Calu3 (cell line): ENCODE data around the gene IGSF6. TPM values are rescaled to one million over a fixed set of nuclear protein-coding genes. Genes with fewer than 3 reads are reported as not detected.

Experiments
- BruUV-seq: library from RNA; stranded (reverse); fragments of 400-500 nt; replicated peaks from 2 replicates; lab custom pipeline; 2021; lab: Mats Ljungman, UMichigan
- CTCF ChIA-PET: fragments of 300-600 bp; sonication (Branson Sonifier 250); formaldehyde crosslinking; loops from one replicate; lab custom pipeline; 2022; ENCODE audit warnings: antibody characterized with exemption; lab: Charles Lee
- DNase-seq: peaks from one replicate; pipeline ENCODE4 v3.0.0; 2022
- H3K27ac Mint-ChIP-seq: one replicate; pipeline ENCODE4 v1.8.0; 2022; ENCODE audit warnings: mixed read lengths; ENCODE audit not compliant: unreplicated experiment
- H3K27me3 Mint-ChIP-seq: one replicate; pipeline ENCODE4 v1.8.0; 2022; ENCODE audit warnings: mixed read lengths; ENCODE audit not compliant: unreplicated experiment
- H3K36me3 Mint-ChIP-seq: one replicate; pipeline ENCODE4 v1.8.0; 2022; ENCODE audit warnings: mild to moderate bottlenecking, moderate library complexity, mixed read lengths; ENCODE audit not compliant: insufficient read depth, unreplicated experiment
- H3K4me1 Mint-ChIP-seq: one replicate; pipeline ENCODE4 v1.8.0; 2022; ENCODE audit warnings: mild to moderate bottlenecking, low read depth, mixed read lengths; ENCODE audit not compliant: unreplicated experiment
- H3K4me3 Mint-ChIP-seq: one replicate; pipeline ENCODE4 v1.8.0; 2022; ENCODE audit warnings: mild to moderate bottlenecking, low read depth, moderate library complexity, mixed read lengths; ENCODE audit not compliant: unreplicated experiment
- H3K9me3 Mint-ChIP-seq: one replicate; pipeline ENCODE4 v1.8.0; 2022; ENCODE audit warnings: low read depth, mixed read lengths; ENCODE audit not compliant: unreplicated experiment
- CTCF ChIP-seq: fragments of 200-600 bp; IDR thresholded peaks from one replicate; pipeline ENCODE4 v1.8.0; 2022; ENCODE audit warnings: antibody characterized with exemption; ENCODE audit not compliant: unreplicated experiment
- intact Hi-C: fragments of 100-400 bp; cut with micrococcal nuclease; formaldehyde crosslinking; loops from one replicate; pipeline ENCODE4 v1.10.0; 2022; ENCODE audit not compliant: unreplicated experiment
- total RNA-seq: library from RNA; stranded (reverse); gene quantifications from 2 replicates; pipeline ENCODE4 v1.2.3, GENCODE V29; 2022

IGSF6 gene
- total RNA-seq, 1 experiment from 2014 or later: not detected

DNA sequence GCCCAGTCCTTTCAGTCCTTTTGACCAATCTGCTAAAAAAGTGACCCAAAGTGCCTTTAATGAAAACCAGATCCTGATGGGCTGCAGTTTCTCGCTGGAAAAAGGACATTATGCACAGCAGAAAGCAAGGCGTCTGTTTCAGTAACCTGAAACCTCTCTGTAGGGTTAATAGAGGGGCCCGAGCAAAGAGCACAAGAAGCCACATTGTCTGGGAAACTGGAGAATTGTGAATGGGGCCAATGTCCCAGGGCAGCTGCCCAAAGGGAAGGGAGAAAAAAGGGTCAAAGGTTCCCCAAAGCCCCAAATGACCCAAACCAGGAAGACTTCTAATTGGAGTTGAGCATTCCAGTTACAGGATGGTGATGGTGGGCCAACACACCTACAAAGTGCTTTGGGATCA is 14.4 kb upstream of the IGSF6 start:
- intact Hi-C loops: no loop called here
- CTCF ChIA-PET: no interaction called here

GRCh38 chr16:21664801-21665492 is 12.5 kb upstream of the IGSF6 start:
- Mint-ChIP-seq H3K27ac (no peak overlapping the region), H3K36me3 (no peaks in the 10 kb centered on the region), H3K4me3 (no peak overlapping the region), H3K9me3 (no peaks in the 10 kb centered on the region), H3K27me3 (peaks cover 13% of the 10 kb centered on the region), H3K4me1 (no peaks in the 10 kb centered on the region)
- TF ChIP-seq CTCF: no peak
- no TSS peak for BruUV-seq
- intact Hi-C loops: no loop called here
- no peak for DNase-seq
- CTCF ChIA-PET: interaction anchor here (1.0 to 1.3 kb wide), 2 partner anchors 8 to 26 kb away, joined by 3 read pairs; no protein-coding TSS in a partner anchor

More for the DNA sequence above, 14.4 kb upstream of the IGSF6 start:
- BruUV-seq: no TSS peak
- Mint-ChIP-seq H3K27ac (no peak overlapping the region), H3K4me1 (no peaks in the 10 kb centered on the region), H3K4me3 (no peak overlapping the region), H3K9me3 (no peaks in the 10 kb centered on the region), H3K36me3 (no peaks in the 10 kb centered on the region), H3K27me3 (peaks cover 27% of the 10 kb centered on the region)
- DNase-seq: no peak
- TF ChIP-seq CTCF: no peak

DNA sequence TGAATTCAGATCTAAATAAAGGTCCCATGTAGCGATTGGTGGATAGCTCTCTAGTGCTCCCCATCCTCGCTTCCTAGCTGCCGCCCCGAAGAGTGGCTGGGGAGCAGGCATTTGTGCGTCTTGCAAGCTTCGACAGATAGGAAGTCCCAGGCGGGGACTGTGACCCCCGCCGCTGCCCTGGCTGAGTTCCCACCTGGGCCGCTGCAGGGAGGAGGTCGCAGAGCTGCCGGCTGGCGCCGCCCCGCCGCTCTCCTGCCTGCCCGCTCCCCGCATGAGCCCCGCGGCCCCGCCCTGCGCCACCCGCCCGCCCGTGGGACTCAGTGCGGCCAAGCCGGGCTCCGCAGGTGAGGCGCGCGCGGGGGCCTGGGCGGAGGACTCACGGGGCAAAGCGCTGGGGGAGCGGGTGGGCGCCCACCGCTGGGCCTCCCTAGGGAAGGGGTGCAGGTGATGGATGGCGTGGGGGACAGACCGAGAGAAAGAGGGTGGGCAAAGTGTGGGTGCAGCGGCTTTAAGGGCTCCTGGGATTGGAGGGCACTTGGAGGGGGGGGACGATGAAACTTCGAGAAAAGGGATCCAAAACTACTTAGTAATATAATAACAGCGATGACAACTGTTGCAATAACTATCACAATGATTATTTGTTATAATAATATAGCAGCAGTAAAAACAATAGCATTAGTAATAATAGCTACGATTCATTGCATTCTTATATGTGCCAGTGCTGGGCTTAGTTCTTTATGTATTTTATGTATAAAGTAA is 11.7 kb upstream of the IGSF6 start, which contains the start of gene OTOA:
TSS of gene OTOA (plus strand) at position 80 of the 759 bp plus-strand sequence. CDS start 14,547 bp downstream, outside the sequence.
- peak; percentile 13 for DNase-seq
- Mint-ChIP-seq H3K27me3 (peaks cover 13% of the 10 kb centered on the region), H3K9me3 (no peaks in the 10 kb centered on the region), H3K4me1 (no peaks in the 10 kb centered on the region), H3K4me3 (peak within 1 kb of the TSS; percentile 58), H3K36me3 (no peaks in the 10 kb centered on the region), H3K27ac (no peak within 1 kb of the TSS)
- intact Hi-C loops: no loop called here
- BruUV-seq: no TSS peak
- no peak for TF ChIP-seq CTCF
- CTCF ChIA-PET: interaction anchor here (1.3 kb wide), 1 partner anchor 27 kb away, joined by 3 read pairs; no protein-coding TSS in a partner anchor

GRCh38 chr16:21659124-21659523 is 6.7 kb upstream of the IGSF6 start:
- no peak for DNase-seq
- Mint-ChIP-seq H3K27me3 (peaks cover 10% of the 10 kb centered on the region), H3K4me1 (peaks cover 9% of the 10 kb centered on the region), H3K27ac (no peak overlapping the region), H3K36me3 (peaks cover 16% of the 10 kb centered on the region), H3K4me3 (no peak overlapping the region), H3K9me3 (no peaks in the 10 kb centered on the region)
- intact Hi-C loops: loop anchor here (5.0 kb wide), 2 partner anchors 143 to 293 kb away; partner anchors contain the start of gene UQCRC2
- BruUV-seq: no TSS peak
- no peak for TF ChIP-seq CTCF
- CTCF ChIA-PET: interaction anchor here (0.6 to 0.7 kb wide), 2 partner anchors 11 to 49 kb away, joined by 3 to 4 read pairs; no protein-coding TSS in a partner anchor
